Fibroblast of lung (primary cell): ENCODE measurements around the gene ITM2C. TPM values are rescaled to one million over a fixed set of nuclear protein-coding genes. Genes with fewer than 3 reads are reported as not detected.

Source experiments
- DNase-seq, 2 donors: peaks; one replicate each; pipeline versions ENCODE4 v3.0.0 to v3.0.0-alpha.2; 2010; ENCODE audit warnings: low read depth in 2 of 2
- H2AFZ ChIP-seq: 2 replicates; pipeline ENCODE4 v1.5.1; 2012; ENCODE audit warnings: low read length, control low read depth, inconsistent platforms
- H3K27ac ChIP-seq: 2 replicates; pipeline ENCODE4 v1.5.1; 2011; ENCODE audit warnings: low read length, control low read depth; ENCODE audit not compliant: insufficient read depth
- H3K27me3 ChIP-seq: 2 replicates; pipeline ENCODE4 v1.5.1; 2011; ENCODE audit warnings: mild to moderate bottlenecking, low read length; ENCODE audit not compliant: control insufficient read depth, insufficient read depth
- H3K36me3 ChIP-seq: 2 replicates; pipeline ENCODE4 v1.5.1; 2011; ENCODE audit warnings: low read length; ENCODE audit not compliant: control insufficient read depth, insufficient read depth
- H3K4me1 ChIP-seq: 2 replicates; pipeline ENCODE4 v1.5.1; 2011; ENCODE audit warnings: low read length; ENCODE audit not compliant: control insufficient read depth, insufficient read depth; ENCODE audit errors: extremely low read depth
- H3K4me2 ChIP-seq: 2 replicates; pipeline ENCODE4 v1.5.1; 2011; ENCODE audit warnings: low read length, control low read depth; ENCODE audit not compliant: insufficient read depth; ENCODE audit errors: extremely low read depth
- H3K4me3 ChIP-seq, 4 experiments: fragments of 200-600 bp in 1 of 4; sonication (generic) in 1 of 4; replicated peaks in 1 of 4; 2 replicates each; pipeline ENCODE4 v1.5.1; 2011 to 2016; ENCODE audit warnings: low read length in 4 of 4, low read depth in 3 of 4, mild to moderate bottlenecking in 3 of 4, control low read depth in 2 of 4, inconsistent platforms in 1 of 4, mixed read lengths in 1 of 4; ENCODE audit not compliant: insufficient read depth in 1 of 4; ENCODE audit errors: control extremely low read depth in 1 of 4
- H3K79me2 ChIP-seq: 2 replicates; pipeline ENCODE4 v1.5.1; 2012; ENCODE audit warnings: mild to moderate bottlenecking, low read length, inconsistent platforms; ENCODE audit not compliant: control insufficient read depth, insufficient read depth
- H3K9ac ChIP-seq: 2 replicates; pipeline ENCODE4 v1.5.1; 2011; ENCODE audit warnings: mild to moderate bottlenecking, low read length, control low read depth; ENCODE audit not compliant: insufficient read depth
- H3K9me3 ChIP-seq: 2 replicates; pipeline ENCODE4 v1.5.1; 2012; ENCODE audit warnings: low read depth, low read length; ENCODE audit not compliant: control insufficient read depth, insufficient read depth
- H4K20me1 ChIP-seq: 2 replicates; pipeline ENCODE4 v1.5.1; 2011; ENCODE audit warnings: low read length; ENCODE audit not compliant: control insufficient read depth, insufficient read depth; ENCODE audit errors: extremely low read depth
- EZH2 ChIP-seq: IDR thresholded peaks from 2 replicates; pipeline ENCODE4 v1.5.1; 2012; ENCODE audit warnings: low read length, control low read depth, mild to moderate bottlenecking; ENCODE audit errors: missing control alignments
- polyA plus RNA-seq, 2 donors: library from polyadenylated mRNA; depleted of rRNA in 1 of 2; stranded (reverse) in 1 of 2; unstranded in 1 of 2; fragments of >200 nt; gene quantifications; 2 replicates each; pipeline ENCODE4 v1.2.1, GENCODE V29; 2011 to 2012; ENCODE audit warnings: missing spikeins in 1 of 2
- total RNA-seq: library from RNA; depleted of rRNA; stranded (reverse); fragments of >200 nt; gene quantifications from 2 replicates; pipeline ENCODE4 v1.2.1, GENCODE V29; 2014
- TF ChIP-seq, protein P1 (sequence below), 2 donors: IDR thresholded peaks in 1 of 2; conservative IDR thresholded peaks in 1 of 2; 1 replicate in 1 of 2; 2 replicates in 1 of 2; pipeline ENCODE4 v1.5.1; 2011 to 2012; ENCODE audit warnings: low read length in 2 of 2, control low read depth in 1 of 2, inconsistent platforms in 1 of 2, low read depth in 1 of 2, mild to moderate bottlenecking in 1 of 2

Gene ITM2C
- total and polyA plus RNA-seq, 2 donors (not counting 1 experiment from before 2014, with no cell fraction given): 77.3 to 236 TPM

DNA sequence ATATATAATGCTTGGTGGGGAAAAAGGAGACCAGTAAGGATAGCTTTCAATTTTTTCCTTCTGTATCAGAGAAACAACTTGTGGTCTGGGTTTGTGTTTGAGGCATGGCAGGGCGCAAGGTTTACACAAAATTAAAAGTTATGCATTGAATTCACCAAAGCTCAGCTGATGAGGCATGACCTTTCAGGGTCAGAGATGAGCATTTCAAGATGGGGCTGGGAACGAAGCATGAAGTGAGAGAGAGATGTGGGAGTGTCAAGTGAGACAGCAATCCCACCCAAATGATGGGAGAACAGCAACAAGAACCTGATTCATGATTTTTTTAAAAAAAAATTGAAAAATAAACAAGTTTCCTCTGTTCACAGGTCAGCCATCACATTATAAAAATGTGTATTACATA lies 55.4 kb downstream of the ITM2C start:
- H2AFZ ChIP-seq: no peak overlapping the region
- no peak overlapping the region for H3K4me2 ChIP-seq
- H3K27me3 ChIP-seq: peaks cover 12% of the 10 kb centered on the region
- no peak overlapping the region for H3K9ac ChIP-seq
- no peak overlapping the region for H3K4me3 ChIP-seq
- TF ChIP-seq, protein P1, sequence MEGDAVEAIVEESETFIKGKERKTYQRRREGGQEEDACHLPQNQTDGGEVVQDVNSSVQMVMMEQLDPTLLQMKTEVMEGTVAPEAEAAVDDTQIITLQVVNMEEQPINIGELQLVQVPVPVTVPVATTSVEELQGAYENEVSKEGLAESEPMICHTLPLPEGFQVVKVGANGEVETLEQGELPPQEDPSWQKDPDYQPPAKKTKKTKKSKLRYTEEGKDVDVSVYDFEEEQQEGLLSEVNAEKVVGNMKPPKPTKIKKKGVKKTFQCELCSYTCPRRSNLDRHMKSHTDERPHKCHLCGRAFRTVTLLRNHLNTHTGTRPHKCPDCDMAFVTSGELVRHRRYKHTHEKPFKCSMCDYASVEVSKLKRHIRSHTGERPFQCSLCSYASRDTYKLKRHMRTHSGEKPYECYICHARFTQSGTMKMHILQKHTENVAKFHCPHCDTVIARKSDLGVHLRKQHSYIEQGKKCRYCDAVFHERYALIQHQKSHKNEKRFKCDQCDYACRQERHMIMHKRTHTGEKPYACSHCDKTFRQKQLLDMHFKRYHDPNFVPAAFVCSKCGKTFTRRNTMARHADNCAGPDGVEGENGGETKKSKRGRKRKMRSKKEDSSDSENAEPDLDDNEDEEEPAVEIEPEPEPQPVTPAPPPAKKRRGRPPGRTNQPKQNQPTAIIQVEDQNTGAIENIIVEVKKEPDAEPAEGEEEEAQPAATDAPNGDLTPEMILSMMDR (conservative IDR thresholded peaks at IDR 0.05 in 1 of 2, IDR thresholded peaks at IDR 0.05 in 1 of 2; ENCODE audit: low read depth in 1 of 2, low read length in 2 of 2): no peak
- no peak for TF ChIP-seq EZH2
- H3K4me1 ChIP-seq: no peaks in the 10 kb centered on the region
- no peak overlapping the region for H3K27ac ChIP-seq
- no peak for DNase-seq
- H3K36me3 ChIP-seq: no peaks in the 10 kb centered on the region
- no peaks in the 10 kb centered on the region for H3K9me3 ChIP-seq
- H4K20me1 ChIP-seq: no peaks in the 10 kb centered on the region
- no peaks in the 10 kb centered on the region for H3K79me2 ChIP-seq

DNA sequence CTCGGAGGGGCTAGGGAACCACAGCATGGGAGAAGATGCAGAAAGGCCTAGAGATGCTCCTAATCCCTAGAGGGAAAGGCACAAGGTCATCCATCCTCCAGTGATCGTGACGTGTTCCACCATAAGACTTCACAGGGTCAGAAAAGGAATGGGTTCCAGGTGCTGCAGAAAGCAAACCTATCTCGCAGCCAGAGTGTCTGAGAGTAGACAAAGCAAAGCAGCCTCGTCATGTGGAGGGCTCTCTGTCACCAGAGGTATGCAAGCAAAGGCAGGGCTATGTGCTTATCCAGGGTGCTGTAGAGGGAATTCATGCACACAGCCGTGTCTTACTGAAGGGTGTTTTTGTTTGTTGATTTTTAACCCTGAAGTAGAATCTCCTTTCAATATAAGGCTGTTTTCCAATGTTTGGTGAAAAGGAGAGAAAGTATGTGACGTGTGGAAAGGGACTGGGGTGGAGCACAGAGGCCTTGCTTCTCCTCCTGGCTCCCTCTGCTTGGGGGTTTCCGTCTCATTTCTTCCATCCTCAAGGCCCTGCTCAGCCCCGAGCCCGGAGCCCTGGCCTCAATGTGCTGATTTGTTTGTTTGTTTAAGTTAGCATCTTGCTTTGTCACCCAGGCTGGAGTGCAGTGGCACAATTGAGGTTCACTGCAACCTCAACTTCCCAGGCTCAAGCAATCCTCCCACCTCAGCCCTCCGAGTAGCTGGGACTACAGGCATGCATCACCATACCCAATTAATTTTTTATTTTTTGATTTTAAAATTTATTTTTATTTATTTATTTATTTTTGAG lies 57.3 kb downstream of the ITM2C start:
- H3K27ac ChIP-seq: no peak overlapping the region
- H4K20me1 ChIP-seq: no peaks in the 10 kb centered on the region
- H3K4me3 ChIP-seq: no peak overlapping the region
- H3K4me2 ChIP-seq: no peak overlapping the region
- peaks cover 9% of the 10 kb centered on the region for H3K27me3 ChIP-seq
- no peak for TF ChIP-seq EZH2
- TF ChIP-seq, protein P1 (conservative IDR thresholded peaks at IDR 0.05 in 1 of 2, IDR thresholded peaks at IDR 0.05 in 1 of 2; ENCODE audit: low read depth in 1 of 2, low read length in 2 of 2): no peak
- no peaks in the 10 kb centered on the region for H3K79me2 ChIP-seq
- no peaks in the 10 kb centered on the region for H3K4me1 ChIP-seq
- no peak overlapping the region for H3K9ac ChIP-seq
- H3K9me3 ChIP-seq: no peaks in the 10 kb centered on the region
- peak in 1 of 2 donors; percentile 15 for DNase-seq
- no peaks in the 10 kb centered on the region for H3K36me3 ChIP-seq
- no peak overlapping the region for H2AFZ ChIP-seq

DNA sequence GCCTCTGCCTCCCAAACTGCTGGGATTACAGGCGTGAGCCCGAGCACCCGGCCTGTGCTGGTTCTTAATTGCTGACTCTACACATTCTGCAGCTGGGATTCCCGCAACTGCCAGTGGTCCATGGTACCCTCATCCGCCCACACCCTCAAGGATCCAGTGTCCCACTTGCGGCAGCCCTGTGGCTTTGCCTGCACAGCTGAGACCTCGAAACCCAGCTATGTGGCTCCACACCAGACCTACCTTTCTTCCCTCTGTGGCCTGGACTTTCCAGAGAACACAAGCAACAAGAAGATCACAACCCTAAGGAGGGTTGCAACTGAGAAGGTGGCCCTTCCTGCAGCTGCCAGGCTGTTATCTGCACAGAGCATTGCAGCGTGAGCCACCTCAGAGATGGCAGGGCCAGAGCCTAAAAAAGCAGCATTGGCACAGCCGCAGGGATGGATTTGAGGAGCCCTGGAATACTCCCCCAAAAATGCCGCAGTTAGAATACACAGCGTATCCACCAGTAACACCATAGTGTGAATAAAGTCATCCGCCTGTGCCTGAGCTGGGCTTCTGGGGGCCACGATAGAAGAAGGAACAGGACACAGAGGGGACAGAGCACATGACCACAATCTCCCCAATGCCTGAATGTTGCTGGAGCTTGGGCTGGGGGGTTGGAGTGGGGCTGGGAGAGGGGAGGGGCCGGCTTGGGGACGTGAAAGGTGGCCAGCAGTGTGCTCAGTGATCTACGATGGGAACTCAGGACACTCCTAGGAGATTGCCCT lies 58.4 kb downstream of the ITM2C start:
- Histone ChIP-seq H4K20me1 (no peaks in the 10 kb centered on the region), H3K4me2 (no peak overlapping the region), H3K4me3 (no peak overlapping the region), H3K4me1 (no peaks in the 10 kb centered on the region), H3K9me3 (no peaks in the 10 kb centered on the region), H3K79me2 (no peaks in the 10 kb centered on the region), H3K36me3 (no peaks in the 10 kb centered on the region), H3K27ac (no peak overlapping the region), H2AFZ (no peak overlapping the region), H3K9ac (no peak overlapping the region), H3K27me3 (peaks cover 9% of the 10 kb centered on the region)
- DNase-seq: no peak
- TF ChIP-seq EZH2: no peak
- TF ChIP-seq, protein P1 (conservative IDR thresholded peaks at IDR 0.05 in 1 of 2, IDR thresholded peaks at IDR 0.05 in 1 of 2; ENCODE audit: low read depth in 1 of 2, low read length in 2 of 2): no peak
